ENCODE results near the gene POP4.
"Not testable (repeated sequence)": the region's sequence is repeated elsewhere in the genome, so short reads cannot be mapped to it uniquely, and the experiment has no call there.

The POP4 gene

DNA sequence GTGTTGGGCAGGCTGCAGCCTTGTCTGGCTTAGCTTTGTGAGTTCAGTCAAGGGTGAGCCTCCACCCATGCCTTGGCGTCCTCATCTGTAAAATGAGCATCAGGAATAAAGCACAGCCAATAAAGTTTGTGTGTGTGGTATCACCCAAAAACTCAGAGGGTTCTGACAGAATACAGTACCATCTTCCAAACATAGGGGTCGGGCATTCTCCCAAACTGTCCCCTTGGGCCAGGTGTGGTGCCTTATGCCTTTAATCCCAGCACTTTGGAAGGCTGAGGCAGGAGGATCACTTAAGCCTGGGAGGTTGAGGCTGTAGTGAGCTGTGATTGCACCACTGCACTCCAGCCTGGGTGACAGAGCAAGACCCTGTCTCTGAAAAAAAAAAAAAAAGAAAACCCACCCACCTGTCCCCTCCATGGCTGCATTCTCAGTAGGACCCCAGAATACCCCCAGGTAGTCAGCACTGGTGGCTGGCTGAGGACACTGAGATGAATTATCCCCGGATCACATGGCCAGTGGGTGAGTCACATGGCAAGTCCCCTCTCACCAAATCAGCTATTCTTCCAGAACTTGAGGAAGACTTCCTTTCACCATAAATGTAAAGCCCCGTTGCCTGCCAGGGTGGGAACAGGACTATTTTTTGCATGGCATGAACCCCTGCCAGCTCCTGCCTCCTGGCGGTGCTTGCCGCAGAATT, 18.6 kb downstream of the POP4 start:
- H3K4me3 ChIP-seq (ENCODE audit: low read length): no peak overlapping the region
- DNase-seq (ENCODE audit: low read depth): no peak
- TF ChIP-seq, protein P1, sequence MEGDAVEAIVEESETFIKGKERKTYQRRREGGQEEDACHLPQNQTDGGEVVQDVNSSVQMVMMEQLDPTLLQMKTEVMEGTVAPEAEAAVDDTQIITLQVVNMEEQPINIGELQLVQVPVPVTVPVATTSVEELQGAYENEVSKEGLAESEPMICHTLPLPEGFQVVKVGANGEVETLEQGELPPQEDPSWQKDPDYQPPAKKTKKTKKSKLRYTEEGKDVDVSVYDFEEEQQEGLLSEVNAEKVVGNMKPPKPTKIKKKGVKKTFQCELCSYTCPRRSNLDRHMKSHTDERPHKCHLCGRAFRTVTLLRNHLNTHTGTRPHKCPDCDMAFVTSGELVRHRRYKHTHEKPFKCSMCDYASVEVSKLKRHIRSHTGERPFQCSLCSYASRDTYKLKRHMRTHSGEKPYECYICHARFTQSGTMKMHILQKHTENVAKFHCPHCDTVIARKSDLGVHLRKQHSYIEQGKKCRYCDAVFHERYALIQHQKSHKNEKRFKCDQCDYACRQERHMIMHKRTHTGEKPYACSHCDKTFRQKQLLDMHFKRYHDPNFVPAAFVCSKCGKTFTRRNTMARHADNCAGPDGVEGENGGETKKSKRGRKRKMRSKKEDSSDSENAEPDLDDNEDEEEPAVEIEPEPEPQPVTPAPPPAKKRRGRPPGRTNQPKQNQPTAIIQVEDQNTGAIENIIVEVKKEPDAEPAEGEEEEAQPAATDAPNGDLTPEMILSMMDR (conservative IDR thresholded peaks at IDR 0.05; ENCODE audit: low read length): no peak

DNA sequence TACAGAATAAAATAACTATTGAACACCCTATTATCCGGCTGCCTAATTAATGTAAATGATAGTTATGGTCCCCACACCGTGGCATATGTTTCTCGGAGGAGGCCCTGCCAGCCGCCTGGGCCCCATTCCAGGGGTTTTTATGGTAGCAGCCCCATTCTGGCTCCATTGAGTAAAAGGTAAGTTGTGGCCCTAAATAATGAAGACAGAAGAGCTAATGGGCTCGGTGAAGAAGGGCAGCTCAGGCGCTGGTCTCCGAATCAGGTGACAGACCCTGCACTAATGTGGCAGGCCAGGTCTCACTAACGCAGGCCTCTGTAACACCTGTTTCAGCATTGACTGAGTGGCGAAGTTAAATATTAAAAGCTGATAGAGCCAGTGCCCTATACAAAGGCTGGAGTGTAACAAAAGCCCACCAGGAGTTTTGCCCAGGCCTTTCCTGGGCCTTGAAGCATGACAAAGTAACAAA, 19.1 kb downstream of the POP4 start:
- no peak overlapping the region for H3K4me3 ChIP-seq (ENCODE audit: low read length)
- TF ChIP-seq, protein P1 (conservative IDR thresholded peaks at IDR 0.05; ENCODE audit: low read length): no peak
- DNase-seq (ENCODE audit: low read depth): no peak

DNA sequence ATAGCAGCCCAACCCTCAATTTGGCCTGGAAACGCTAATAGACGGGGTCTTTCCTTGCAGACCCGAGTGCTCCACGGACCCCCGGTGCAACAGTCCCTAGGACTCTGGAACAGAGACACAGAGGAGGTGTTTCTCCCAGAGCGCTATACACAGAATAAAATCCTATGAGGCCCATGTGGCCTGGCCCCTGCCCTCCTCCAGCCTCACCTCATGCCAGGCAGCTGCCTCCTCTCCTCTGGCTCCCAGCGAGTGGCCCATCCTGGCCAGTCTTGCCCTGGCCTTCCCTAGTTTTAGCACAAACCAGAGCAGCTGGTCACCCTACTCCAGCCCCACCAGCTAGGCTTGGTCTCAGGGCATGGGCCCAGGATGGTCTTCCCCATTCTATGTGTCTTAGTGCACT, 20.3 kb downstream of the POP4 start:
- no peak overlapping the region for H3K4me3 ChIP-seq (ENCODE audit: low read length)
- TF ChIP-seq, protein P1 (conservative IDR thresholded peaks at IDR 0.05; ENCODE audit: low read length): no peak
- no peak for DNase-seq (ENCODE audit: low read depth)

DNA sequence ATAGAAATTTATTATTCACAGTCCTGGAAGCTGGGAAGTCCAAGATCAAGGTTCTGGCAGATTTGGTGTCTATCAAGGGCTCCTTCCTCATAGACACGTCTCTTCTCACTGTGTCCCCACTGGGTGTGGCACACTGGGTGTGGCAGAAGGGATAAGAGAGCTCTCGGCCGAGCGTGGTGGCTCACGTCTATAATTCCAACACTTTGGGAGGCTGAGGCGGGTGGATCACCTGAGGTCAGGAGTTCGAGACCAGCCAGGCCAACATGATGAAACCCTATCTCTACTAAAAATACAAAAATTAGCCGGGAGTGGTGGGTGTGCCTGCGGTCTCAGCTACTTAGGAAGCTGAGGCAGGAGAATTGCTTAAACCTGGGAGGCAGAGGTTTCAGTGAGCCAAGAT, 20.7 kb downstream of the POP4 start:
- DNase-seq (ENCODE audit: low read depth); H3K4me3 ChIP-seq (ENCODE audit: low read length): not testable (repeated sequence)

DNA sequence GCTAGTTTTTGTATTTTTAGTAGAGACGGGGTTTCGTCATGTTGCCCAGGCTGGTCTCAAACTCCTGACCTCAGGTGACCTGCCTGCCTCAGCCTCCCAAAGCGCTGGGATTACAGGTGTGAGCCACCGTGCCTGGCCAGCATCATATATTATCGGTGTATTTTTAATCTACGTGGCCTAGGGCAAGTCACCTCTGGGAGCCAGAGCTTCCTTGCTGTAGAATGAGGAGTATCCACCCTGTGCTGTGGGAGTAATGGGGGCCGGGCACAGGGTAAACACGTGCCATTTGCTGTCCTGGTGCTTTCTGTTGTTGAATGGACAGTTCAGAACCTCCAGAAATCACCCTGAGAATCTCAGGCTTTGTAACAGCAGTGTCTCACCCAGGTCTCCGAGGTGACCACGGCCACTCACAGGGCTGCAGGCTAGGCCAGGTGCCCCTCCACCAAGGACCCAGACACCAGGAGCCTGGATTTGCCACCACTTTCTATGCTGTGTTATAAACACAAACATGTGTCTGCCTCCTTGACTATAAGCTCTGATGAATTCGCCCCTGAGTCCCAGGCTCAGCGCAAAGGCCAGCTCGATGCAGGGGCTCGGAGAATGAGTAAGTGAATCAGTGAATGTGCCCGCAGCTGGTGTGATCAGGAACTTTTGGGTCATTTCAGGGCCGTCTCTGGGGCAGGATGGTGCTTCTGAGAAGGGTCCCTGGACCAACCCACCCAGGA, 22.7 kb downstream of the POP4 start:
- DNase-seq (ENCODE audit: low read depth): no peak
- H3K4me3 ChIP-seq (ENCODE audit: low read length): no peak overlapping the region
- TF ChIP-seq, protein P1 (conservative IDR thresholded peaks at IDR 0.05; ENCODE audit: low read length): no peak

DNA sequence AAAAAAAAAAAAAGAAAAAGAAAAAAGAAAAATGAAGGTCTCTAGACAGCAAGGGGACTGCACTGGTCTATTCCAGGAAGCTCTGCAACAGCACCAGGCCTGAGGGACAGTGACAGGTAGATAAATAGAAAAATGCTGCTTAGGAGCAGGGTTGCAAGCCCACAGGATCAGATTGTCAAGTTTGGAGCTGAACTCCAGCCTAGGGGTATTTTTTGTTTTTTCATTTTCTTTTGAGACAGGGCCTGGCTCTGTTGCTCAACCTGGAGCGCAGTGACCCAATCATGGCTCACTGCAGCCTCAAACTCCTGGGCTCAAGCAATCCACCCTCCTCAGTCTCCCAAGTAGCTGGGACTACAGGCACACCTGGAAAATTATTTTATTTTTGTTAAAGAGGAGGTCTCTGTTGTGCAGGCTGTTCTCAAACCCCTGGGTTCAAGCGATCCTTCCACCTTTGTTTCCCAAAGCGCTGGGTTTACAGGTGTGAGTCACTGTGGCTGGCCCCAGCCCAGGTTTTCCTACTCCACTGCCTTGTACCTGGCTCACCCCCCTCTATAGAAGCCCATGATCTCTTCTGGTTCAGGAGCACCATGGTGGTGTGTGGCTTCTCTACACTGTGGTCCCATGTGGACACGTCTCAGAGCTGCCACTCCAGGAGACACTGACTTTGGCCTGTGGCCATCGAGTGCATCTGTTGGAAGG, 23.9 kb downstream of the POP4 start:
- H3K4me3 ChIP-seq (ENCODE audit: low read length): no peak overlapping the region
- TF ChIP-seq, protein P1 (conservative IDR thresholded peaks at IDR 0.05; ENCODE audit: low read length): no peak
- no peak for DNase-seq (ENCODE audit: low read depth)

DNA sequence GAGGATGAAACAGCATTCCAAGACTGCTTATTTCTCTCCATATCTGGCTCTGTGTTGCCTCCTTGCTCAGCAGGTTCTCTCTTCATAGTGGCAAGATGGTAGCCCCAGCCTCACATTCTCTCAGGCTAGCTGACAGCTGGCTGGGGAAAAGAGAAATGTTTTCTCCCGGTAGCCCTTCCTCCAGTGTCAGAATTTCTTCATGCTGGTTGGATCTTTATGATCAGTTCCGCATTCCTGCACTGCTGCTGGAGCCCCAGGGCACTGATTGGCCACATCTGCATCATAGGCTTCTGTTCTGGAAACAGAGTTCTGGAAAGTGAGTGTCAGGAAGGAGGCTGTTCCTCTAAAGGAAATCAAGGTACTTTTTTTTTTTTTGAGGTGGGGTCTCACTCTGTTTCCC, 24.6 kb downstream of the POP4 start:
- TF ChIP-seq, protein P1 (conservative IDR thresholded peaks at IDR 0.05; ENCODE audit: low read length): no peak
- H3K4me3 ChIP-seq (ENCODE audit: low read length): no peak overlapping the region
- peak; percentile 31 for DNase-seq (ENCODE audit: low read depth)

Data from AG10803 (cell line).